ENCODE results near the gene DGCR2. TPM values are rescaled to one million over a fixed set of nuclear protein-coding genes. Genes with fewer than 3 reads are reported as not detected.
"Not testable (repeated sequence)": the region's sequence is repeated elsewhere in the genome, so short reads cannot be mapped to it uniquely, and the experiment has no call there.

DGCR2 gene
- total RNA-seq, 2 experiments from 2014 or later, result 38.7 to 39.0 TPM

DNA sequence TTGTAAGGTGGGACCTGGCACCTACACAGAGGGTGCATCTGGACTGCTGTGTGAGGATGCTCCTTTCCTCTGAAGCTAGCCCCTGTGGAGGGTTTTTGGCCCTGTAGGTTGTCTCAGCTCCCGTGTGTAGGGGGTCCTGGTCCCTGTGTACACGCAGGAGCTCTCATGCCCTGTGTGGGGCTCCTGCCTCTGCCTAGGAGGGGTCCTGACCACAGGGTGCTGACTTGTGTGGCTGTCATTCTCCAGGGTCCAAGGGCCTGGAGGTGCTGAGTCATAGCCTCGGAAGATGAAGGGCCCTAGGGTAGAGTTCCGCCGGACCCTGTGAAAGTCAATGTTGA, 88.7 kb downstream of the DGCR2 start:
- H3K27me3 Mint-ChIP-seq, result peaks cover 17% of the 10 kb centered on the region
- H3K27ac Mint-ChIP-seq; DNase-seq; POLR2A ChIA-PET; H3K36me3 Mint-ChIP-seq (ENCODE audit: low read depth); H3K4me3 Mint-ChIP-seq; H3K4me1 Mint-ChIP-seq; CTCF ChIA-PET; H3K9me3 Mint-ChIP-seq: not testable (repeated sequence)

DNA sequence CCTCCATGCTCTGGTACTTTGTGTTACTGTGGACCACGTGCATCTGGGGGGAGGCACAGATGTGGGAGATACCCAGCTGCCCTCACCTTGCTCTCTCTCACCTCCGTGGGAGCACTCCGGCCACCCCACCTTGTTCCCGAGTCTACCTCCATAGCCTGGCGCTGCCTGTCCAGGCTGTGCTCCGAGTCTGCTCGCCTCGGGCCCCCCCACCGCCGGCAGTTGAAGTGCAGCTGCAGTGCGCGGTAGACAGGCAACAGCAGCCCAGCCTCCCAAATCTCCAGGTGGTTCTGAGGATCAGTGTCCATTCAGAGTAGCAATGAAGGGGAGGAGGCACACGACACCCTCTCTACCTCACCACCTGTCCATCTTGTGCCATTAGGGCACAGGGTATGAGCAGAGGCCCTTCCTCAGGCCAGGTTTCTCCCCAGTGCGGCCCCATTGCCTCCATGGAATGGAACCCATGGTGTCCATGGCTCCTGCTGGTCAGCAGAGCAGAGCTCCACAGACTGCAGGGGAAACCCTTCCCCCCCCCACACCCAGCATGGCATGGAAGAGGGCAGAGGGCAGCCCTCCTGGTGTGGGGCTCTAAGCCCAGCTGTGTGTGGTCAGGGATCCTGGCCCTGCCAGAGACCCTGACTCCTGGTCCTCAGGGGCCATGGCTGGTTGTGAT, 89.2 kb downstream of the DGCR2 start:
- H3K4me3 Mint-ChIP-seq; H3K9me3 Mint-ChIP-seq; H3K27ac Mint-ChIP-seq; H3K36me3 Mint-ChIP-seq (ENCODE audit: low read depth); POLR2A ChIA-PET; H3K4me1 Mint-ChIP-seq; CTCF ChIA-PET; DNase-seq: not testable (repeated sequence)
- H3K27me3 Mint-ChIP-seq, result peaks cover 21% of the 10 kb centered on the region

DNA sequence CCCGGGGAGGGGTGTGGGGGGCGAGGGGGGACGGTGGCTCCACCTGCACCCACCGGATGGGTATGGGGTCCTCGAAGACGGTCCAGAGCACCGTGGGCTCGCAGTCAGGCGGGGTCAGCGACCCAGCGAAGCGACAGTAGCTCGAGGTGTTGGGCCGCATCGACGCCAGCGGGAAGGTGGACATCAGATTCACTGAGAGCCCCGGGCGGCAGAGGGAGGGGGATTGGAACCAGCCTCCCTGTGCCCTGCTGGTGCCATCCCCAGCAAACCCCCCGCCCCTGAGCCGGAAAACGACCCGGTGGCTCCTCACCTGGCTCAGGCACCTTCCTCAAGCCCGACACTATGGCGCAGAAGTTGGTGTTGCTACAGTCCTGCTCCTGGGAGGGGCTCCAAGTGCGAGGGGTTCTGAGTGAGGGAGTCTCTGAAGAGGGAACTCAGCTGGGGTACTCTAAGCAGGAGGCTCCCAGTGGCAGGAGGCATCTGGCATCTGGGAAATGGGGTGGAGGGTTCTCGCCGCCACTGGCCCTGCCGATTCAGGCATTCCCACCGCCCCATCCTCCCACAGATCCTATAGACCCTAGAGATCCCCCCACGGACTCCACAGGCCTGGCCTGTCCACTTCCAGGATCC, 89.9 kb downstream of the DGCR2 start:
- H3K9me3 Mint-ChIP-seq; H3K4me1 Mint-ChIP-seq; CTCF ChIA-PET; H3K36me3 Mint-ChIP-seq (ENCODE audit: low read depth); POLR2A ChIA-PET; H3K27ac Mint-ChIP-seq; DNase-seq; H3K4me3 Mint-ChIP-seq: not testable (repeated sequence)
- peaks cover 25% of the 10 kb centered on the region for H3K27me3 Mint-ChIP-seq

DNA sequence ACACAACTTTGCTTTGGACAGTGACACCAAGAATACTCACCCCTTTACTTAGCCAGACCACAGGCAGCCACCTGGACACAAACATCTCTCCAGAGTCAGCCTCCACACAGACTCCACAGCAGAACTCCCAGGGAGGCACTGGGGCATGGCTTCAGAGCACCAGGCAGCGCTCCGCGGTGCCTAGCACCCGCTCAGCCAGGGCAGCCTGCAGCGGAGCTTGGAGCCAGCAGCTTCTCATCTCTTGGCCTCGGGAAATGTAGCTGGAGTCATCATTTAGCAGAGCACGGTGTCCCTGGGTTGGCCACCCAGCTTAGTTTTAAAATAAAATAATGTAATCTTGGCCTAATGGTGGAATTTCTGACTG, 91.3 kb downstream of the DGCR2 start:
- POLR2A ChIA-PET; H3K9me3 Mint-ChIP-seq; H3K27ac Mint-ChIP-seq; H3K4me1 Mint-ChIP-seq; H3K4me3 Mint-ChIP-seq; H3K36me3 Mint-ChIP-seq (ENCODE audit: low read depth); CTCF ChIA-PET; DNase-seq: not testable (repeated sequence)
- H3K27me3 Mint-ChIP-seq, result peaks cover 29% of the 10 kb centered on the region

DNA sequence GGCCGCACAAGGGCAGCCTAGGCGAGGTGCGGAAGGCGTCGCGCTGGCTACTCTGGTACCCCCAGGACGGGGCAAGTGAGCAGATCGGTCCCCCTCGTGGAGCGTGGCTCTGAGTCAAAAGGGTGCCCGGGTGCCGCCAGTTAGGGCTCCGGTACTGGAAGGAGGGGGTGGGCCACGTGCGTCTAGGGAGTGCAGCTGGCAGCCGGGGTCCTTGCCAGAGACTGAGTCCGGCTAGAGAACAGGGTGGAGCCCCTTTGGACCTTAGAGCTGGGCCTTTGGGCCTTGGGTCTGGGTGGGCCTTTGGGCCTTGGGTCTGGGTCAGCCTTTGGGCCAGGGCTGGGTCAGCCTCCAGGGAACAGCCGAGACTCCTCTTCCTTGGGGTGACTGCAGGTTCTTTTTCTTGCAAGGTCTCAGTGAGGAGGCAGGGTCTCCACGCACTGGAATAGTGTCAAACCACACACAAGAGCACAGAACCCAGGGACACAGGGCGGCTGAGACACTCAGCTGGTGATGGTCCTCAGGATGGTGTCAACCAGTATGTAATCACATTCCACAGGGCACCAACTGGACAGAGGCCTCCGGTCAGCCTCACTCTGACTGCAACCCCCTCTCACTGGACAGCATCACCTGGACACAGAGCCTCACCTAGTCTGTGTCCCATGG, 91.9 kb downstream of the DGCR2 start:
- H3K36me3 Mint-ChIP-seq (ENCODE audit: low read depth); H3K4me3 Mint-ChIP-seq; H3K4me1 Mint-ChIP-seq; H3K9me3 Mint-ChIP-seq; POLR2A ChIA-PET; DNase-seq; CTCF ChIA-PET; H3K27ac Mint-ChIP-seq: not testable (repeated sequence)
- H3K27me3 Mint-ChIP-seq, result peaks cover 29% of the 10 kb centered on the region

DNA sequence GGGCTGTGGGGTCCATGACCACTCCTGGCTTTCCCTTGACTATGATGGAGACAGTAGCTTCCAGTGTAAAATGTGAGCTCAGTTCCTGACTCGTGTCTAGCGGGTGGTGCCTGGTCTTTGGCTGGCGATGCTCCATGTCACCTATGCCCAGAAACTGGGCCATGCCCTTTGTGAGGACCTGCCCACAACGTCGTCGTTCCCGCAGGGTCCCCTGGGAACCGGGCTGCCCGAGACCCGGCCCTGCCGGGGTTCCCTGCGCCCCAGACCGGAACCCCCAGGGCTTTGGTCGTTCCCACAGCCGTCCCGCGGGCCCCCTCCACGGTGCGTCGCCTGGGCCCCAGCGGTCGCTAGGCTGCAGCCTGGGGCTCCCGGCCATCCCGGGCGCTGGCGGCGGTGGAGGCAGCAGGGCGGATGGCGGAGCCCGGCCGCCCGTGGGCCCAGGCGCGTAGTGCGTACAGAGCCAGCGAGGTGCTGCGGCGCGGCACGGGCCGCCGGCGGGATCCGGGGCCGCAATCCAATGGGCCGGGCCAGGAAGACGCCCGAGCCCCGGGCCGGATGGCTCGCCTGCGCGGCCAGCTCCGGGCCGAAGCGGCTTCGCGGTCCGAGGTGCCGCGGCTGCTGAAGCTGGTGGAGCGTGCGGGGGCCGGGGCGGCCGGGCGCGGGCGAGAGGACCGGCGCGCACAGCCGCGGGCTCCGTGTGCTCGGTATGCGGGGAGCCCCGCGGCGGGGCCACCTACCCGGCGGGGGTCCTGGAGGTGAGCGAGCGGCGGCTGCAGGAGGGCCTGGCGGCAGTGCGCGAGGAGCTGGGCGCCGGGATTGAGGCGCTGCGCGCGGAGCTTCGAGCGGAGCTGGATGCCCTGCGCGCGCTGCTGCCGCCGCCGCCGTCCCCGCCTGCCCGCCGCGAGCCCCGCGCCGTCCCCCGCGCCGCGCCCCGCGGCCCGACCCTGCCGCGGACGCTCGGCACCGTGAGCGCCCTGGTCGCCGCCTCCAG, 92.8 kb downstream of the DGCR2 start:
- H3K4me1 Mint-ChIP-seq; H3K9me3 Mint-ChIP-seq; H3K4me3 Mint-ChIP-seq; POLR2A ChIA-PET; H3K36me3 Mint-ChIP-seq (ENCODE audit: low read depth); DNase-seq; H3K27ac Mint-ChIP-seq: not testable (repeated sequence)
- peaks cover 29% of the 10 kb centered on the region for H3K27me3 Mint-ChIP-seq
- CTCF ChIA-PET, result interaction anchor here (0.6 kb wide), 1 partner anchor 20 kb away, joined by 4 read pairs; no protein-coding TSS in a partner anchor

DNA sequence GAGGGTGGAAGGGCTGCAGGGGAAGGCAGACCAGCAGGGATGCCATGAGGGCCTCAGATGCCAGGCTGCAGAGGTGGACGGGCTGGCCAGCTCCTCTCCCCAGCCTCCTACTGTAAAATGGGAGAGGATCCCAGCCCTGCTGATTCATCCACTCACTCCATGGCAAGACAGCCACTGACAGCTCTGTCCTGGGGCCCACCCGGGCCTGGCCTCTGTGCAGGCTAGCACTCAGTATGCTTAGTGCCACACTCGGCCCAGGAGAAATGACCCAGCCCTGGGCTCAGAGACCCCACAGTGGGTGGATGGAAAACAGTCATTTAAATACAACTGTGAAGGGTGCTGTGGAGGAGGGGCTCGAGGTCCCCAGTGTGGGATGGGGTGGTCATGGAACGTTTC, 94.2 kb downstream of the DGCR2 start:
- H3K27ac Mint-ChIP-seq; DNase-seq; H3K4me3 Mint-ChIP-seq; H3K4me1 Mint-ChIP-seq; CTCF ChIA-PET; H3K36me3 Mint-ChIP-seq (ENCODE audit: low read depth); H3K9me3 Mint-ChIP-seq; POLR2A ChIA-PET: not testable (repeated sequence)
- H3K27me3 Mint-ChIP-seq, result peaks cover 29% of the 10 kb centered on the region

DNA sequence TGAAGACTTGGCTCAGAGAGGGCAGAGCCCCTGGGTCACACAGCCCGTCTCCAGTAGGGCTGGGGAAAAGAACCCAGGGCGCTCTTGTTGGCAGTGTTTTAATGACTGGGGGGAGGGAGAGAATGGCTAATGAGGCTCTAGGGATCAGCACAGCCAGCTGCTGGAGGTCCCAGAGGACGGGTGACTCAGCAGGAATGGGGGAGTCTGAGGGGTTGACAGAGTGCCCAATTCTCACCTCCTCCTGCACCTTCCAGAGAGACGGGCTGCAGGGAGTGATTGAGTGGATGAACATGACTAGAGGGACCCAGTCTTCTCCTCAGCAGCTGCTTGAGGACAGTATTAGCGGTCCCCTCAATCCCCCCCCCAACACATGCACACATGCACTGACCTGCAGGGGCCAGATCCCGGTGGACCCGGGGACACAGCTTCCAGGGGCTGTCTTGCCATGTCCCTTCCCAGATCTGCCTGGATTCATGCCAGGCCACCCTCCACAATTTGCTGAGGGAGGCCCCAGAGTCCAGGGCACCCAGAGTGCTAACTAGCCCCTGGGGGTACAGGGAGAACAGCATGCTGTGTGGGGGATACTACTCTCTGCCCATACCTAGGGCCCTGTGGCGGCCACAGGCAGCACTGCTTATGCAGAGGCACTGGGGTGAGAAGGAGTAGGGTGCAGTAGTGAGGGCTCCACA, 94.7 kb downstream of the DGCR2 start:
- CTCF ChIA-PET; H3K9me3 Mint-ChIP-seq; H3K36me3 Mint-ChIP-seq (ENCODE audit: low read depth); H3K27ac Mint-ChIP-seq; POLR2A ChIA-PET; H3K4me1 Mint-ChIP-seq; H3K4me3 Mint-ChIP-seq; DNase-seq: not testable (repeated sequence)
- H3K27me3 Mint-ChIP-seq, result peaks cover 32% of the 10 kb centered on the region

DNA sequence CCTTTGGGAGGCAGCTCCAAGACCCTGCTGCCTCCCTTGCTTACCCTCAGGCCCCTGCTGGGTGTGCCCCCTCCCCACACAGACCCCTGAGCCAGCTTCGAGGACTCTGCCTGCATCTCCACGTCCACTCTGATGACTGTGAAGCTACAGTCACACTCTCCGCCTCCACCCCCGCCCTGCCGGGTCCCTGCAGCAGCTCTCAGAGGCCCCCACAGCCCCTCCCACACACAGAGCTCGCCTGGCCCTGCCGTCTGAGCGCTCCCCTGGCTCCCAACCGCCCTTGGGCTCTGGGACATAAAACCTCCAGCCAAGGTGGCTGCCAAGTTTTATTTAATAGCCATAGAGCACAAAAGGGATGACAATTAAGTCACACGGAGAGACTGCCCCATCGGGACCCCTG, 96.1 kb downstream of the DGCR2 start:
- H3K27ac Mint-ChIP-seq; POLR2A ChIA-PET; H3K36me3 Mint-ChIP-seq (ENCODE audit: low read depth); H3K4me1 Mint-ChIP-seq; H3K4me3 Mint-ChIP-seq; H3K9me3 Mint-ChIP-seq; CTCF ChIA-PET; DNase-seq: not testable (repeated sequence)
- H3K27me3 Mint-ChIP-seq, result peaks cover 28% of the 10 kb centered on the region

DNA sequence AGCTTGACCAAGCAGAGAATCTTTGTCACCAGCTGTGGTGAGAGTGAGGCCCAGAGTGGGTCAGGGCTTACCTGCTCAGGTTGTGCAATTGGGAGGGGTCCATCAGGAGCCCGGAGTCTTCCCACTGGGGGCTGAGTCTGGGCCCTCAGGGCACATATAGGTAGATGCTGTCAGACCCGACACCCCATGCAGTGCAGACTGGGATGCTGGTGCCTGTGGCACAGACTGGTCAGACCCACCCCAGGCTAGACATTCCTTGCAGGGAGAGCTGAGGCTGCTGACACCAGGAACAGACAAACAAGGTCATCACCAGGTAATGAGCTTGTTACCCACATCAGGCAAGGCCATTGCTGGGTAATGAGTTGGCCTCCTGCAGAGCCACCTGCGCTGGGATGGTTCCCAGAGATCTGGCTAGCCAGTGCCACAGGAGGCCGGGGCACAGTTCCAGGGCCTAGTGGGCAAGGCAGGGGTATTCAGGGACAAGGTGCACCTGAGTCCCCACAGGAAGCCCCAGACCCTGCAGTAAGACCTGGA, 97.2 kb downstream of the DGCR2 start:
- CTCF ChIA-PET, H3K9me3 Mint-ChIP-seq: not testable (repeated sequence)

DNA sequence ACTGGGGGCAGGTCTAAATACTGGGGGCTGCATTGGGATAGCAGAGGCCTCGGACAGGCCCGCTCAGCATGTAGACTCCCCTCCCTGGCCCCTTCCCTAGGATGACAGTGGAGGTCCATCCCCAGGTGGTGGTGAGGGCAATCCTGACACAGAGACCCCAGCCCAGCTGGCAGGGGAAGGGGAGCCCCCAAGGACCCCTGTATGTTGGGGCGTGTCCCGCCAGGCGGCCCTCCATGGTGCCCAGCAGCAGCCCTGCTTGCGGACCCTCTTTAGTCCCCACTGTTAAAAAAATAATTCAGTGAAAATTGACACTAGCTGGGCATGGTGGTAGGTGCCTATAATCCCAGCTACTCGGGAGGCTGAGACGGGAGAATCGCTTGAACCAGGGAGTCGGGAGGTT, 98.3 kb downstream of the DGCR2 start:
- POLR2A ChIA-PET, H3K4me3 Mint-ChIP-seq, CTCF ChIA-PET: not testable (repeated sequence)

More for the DNA sequence above, 97.2 kb downstream of the DGCR2 start:
- H3K27me3 Mint-ChIP-seq, result peaks cover 20% of the 10 kb centered on the region
- H3K4me3 Mint-ChIP-seq; H3K27ac Mint-ChIP-seq; DNase-seq; POLR2A ChIA-PET; H3K4me1 Mint-ChIP-seq; H3K36me3 Mint-ChIP-seq (ENCODE audit: low read depth): not testable (repeated sequence)

DNA sequence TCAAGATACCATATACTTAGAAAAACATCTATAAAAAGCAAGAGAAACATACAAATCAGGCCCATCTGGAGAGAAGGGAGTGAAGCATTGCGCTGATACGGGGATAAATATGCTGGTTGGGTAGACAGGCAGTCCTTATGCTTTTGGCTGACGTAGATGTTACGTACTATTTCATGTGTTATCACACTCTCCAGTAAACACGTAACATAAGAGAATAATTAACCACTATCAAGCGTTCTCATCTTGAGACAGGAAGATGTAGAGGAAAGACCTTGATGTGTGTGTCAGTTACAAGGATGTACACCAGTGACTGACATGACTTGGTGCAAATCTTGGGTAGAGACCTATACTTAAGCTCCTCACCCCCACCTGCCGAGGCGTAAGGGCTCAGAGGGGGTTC, 99.5 kb downstream of the DGCR2 start:
- H3K4me1 Mint-ChIP-seq, result no peaks in the 10 kb centered on the region
- no peak for DNase-seq
- H3K9me3 Mint-ChIP-seq, result no peaks in the 10 kb centered on the region
- H3K4me3 Mint-ChIP-seq, result no peak overlapping the region
- H3K27ac Mint-ChIP-seq, result no peak overlapping the region
- peaks cover 11% of the 10 kb centered on the region for H3K27me3 Mint-ChIP-seq
- ChIA-PET POLR2A (no interaction called here), CTCF (no interaction called here)
- H3K36me3 Mint-ChIP-seq (ENCODE audit: low read depth), result no peaks in the 10 kb centered on the region

More for the DNA sequence above, 98.3 kb downstream of the DGCR2 start:
- H3K4me1 Mint-ChIP-seq; H3K9me3 Mint-ChIP-seq; H3K36me3 Mint-ChIP-seq (ENCODE audit: low read depth); H3K27ac Mint-ChIP-seq; DNase-seq: not testable (repeated sequence)
- peaks cover 18% of the 10 kb centered on the region for H3K27me3 Mint-ChIP-seq
